GM12864 (cell line): ENCODE measurements around the gene MAX.

Source experiments
- DNase-seq: peaks from one replicate; pipeline ENCODE4 v3.0.0-alpha.2; 2011; ENCODE audit warnings: low read depth
- H3K4me3 ChIP-seq: 2 replicates; pipeline ENCODE4 v1.5.1; 2011; ENCODE audit warnings: mild to moderate bottlenecking, low read depth, low read length, control low read depth
- TF ChIP-seq, protein P1 (sequence below): IDR thresholded peaks from 2 replicates; pipeline ENCODE4 v1.5.1; 2011; ENCODE audit warnings: low read depth, mild to moderate bottlenecking, moderate library complexity, low read length, control low read depth, inconsistent platforms; ENCODE audit errors: missing control alignments

The MAX gene

GRCh38 chr14:65062096-65063075 is 39.9 kb downstream of the MAX start:
- TF ChIP-seq, protein P1, sequence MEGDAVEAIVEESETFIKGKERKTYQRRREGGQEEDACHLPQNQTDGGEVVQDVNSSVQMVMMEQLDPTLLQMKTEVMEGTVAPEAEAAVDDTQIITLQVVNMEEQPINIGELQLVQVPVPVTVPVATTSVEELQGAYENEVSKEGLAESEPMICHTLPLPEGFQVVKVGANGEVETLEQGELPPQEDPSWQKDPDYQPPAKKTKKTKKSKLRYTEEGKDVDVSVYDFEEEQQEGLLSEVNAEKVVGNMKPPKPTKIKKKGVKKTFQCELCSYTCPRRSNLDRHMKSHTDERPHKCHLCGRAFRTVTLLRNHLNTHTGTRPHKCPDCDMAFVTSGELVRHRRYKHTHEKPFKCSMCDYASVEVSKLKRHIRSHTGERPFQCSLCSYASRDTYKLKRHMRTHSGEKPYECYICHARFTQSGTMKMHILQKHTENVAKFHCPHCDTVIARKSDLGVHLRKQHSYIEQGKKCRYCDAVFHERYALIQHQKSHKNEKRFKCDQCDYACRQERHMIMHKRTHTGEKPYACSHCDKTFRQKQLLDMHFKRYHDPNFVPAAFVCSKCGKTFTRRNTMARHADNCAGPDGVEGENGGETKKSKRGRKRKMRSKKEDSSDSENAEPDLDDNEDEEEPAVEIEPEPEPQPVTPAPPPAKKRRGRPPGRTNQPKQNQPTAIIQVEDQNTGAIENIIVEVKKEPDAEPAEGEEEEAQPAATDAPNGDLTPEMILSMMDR: no peak
- no peak overlapping the region for H3K4me3 ChIP-seq
- no peak for DNase-seq

GRCh38 chr14:65057695-65058094 is 44.6 kb downstream of the MAX start:
- H3K4me3 ChIP-seq: no peak overlapping the region
- no peak for DNase-seq
- TF ChIP-seq, protein P1: no peak

- no peak overlapping the region for H3K4me3 ChIP-seq
- DNase-seq: no peak
- TF ChIP-seq, protein P1: no peak
Measured at GRCh38 chr14:65054471-65055085, 47.7 kb downstream of the MAX start.

DNA sequence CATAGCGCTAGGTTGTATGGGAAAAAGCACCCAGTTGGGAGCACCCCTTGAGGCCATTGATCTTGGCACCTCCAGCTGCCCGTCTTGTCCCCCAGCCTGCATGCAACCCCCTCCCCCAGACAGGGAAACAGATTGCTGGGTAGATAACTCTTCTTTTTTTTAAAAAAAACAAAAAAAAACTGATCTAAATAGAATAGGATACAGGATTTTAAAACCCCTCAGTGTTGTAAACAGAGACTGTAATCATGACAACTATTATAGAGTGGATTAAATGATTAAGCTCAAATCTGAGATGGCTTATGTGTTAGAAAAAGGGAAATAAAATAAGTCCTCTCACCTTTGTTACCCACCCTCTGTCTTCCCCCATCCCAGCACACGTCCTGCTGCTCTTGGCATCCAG is 48.9 kb downstream of the MAX start:
- no peak for DNase-seq
- TF ChIP-seq, protein P1: no peak
- H3K4me3 ChIP-seq: no peak overlapping the region

GRCh38 chr14:65052832-65053231 is 49.5 kb downstream of the MAX start:
- TF ChIP-seq, protein P1: no peak
- H3K4me3 ChIP-seq: no peak overlapping the region
- no peak for DNase-seq

- DNase-seq: no peak
- TF ChIP-seq, protein P1: no peak
- no peak overlapping the region for H3K4me3 ChIP-seq
Measured at GRCh38 chr14:65045709-65046108, 56.6 kb downstream of the MAX start.
